ENCODE measurements around the gene GRN. TPM values are rescaled to one million over a fixed set of nuclear protein-coding genes. Genes with fewer than 3 reads are reported as not detected.
"Not testable (repeated sequence)": the region's sequence is repeated elsewhere in the genome, so short reads cannot be mapped to it uniquely, and the experiment has no call there.

The GRN gene
- total RNA-seq, 1 donor from 2014 or later, result 88.7 TPM

GRCh38 chr17:44343510-44344209 lies 1.4 kb upstream of the GRN start:
- no peak for TF ChIP-seq CTCF (IDR thresholded peaks at IDR 0.05; ENCODE audit: partially characterized antibody, unreplicated experiment)
- peaks cover 3% of the 10 kb centered on the region for H3K4me1 Mint-ChIP-seq (ENCODE audit: low read depth, unreplicated experiment)
- peak overlapping the region; percentile 72 for H3K27ac Mint-ChIP-seq (ENCODE audit: unreplicated experiment)
- peaks cover 10% of the 10 kb centered on the region for H3K9me3 Mint-ChIP-seq (ENCODE audit: unreplicated experiment)
- no peak for DNase-seq
- H3K4me3 Mint-ChIP-seq (ENCODE audit: unreplicated experiment), result peak overlapping the region; percentile 98
- no peaks in the 10 kb centered on the region for H3K36me3 Mint-ChIP-seq (ENCODE audit: unreplicated experiment)
- peaks cover 13% of the 10 kb centered on the region for H3K27me3 Mint-ChIP-seq (ENCODE audit: unreplicated experiment)

DNA sequence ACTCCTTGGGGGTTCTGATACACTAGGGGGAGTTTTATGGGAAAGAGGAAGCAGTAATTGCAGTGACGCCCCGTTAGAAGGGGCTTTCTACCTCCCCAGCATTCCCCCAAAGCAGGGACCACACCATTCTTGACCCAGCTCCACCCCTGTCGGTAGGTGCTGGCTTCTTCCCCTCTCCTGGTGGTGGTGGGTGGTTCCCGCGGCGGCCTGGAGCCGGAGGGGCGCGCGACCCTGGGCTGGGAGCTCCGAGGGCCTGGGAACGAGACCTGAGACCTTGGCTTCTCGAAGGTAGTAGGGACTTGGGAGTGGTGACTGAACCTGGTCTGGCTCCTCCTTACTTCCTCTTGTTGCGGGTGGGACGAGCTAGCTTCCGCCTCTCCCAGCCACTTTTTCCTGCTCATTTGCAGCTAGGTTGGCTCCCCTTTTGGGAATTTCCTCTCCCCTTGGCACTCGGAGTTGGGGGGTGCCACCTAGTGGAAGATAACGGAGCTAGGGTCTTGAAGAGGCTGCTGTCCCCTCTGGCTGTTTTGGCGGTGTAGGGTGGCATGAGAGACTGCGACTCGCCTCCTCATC lies 438 bp downstream of the GRN start:
- peak overlapping the region; percentile 48 for H3K27ac Mint-ChIP-seq (ENCODE audit: unreplicated experiment)
- TF ChIP-seq CTCF (IDR thresholded peaks at IDR 0.05; ENCODE audit: partially characterized antibody, unreplicated experiment), result peak; percentile 68
- DNase-seq, result peak; percentile 67
- peaks cover 4% of the 10 kb centered on the region for H3K4me1 Mint-ChIP-seq (ENCODE audit: low read depth, unreplicated experiment)
- peaks cover 13% of the 10 kb centered on the region for H3K27me3 Mint-ChIP-seq (ENCODE audit: unreplicated experiment)
- H3K9me3 Mint-ChIP-seq (ENCODE audit: unreplicated experiment), result peaks cover 7% of the 10 kb centered on the region
- no peaks in the 10 kb centered on the region for H3K36me3 Mint-ChIP-seq (ENCODE audit: unreplicated experiment)
- peak overlapping the region; percentile 98 for H3K4me3 Mint-ChIP-seq (ENCODE audit: unreplicated experiment)

- no peaks in the 10 kb centered on the region for H3K36me3 Mint-ChIP-seq (ENCODE audit: unreplicated experiment)
- peaks cover 13% of the 10 kb centered on the region for H3K27me3 Mint-ChIP-seq (ENCODE audit: unreplicated experiment)
- peaks cover 7% of the 10 kb centered on the region for H3K9me3 Mint-ChIP-seq (ENCODE audit: unreplicated experiment)
- no peak for TF ChIP-seq CTCF (IDR thresholded peaks at IDR 0.05; ENCODE audit: partially characterized antibody, unreplicated experiment)
- no peak for DNase-seq
- H3K27ac Mint-ChIP-seq (ENCODE audit: unreplicated experiment), result no peak overlapping the region
- peaks cover 4% of the 10 kb centered on the region for H3K4me1 Mint-ChIP-seq (ENCODE audit: low read depth, unreplicated experiment)
- peak overlapping the region; percentile 98 for H3K4me3 Mint-ChIP-seq (ENCODE audit: unreplicated experiment)
Measured at GRCh38 chr17:44346064-44346844, 1.2 kb downstream of the GRN start.

- H3K36me3 Mint-ChIP-seq (ENCODE audit: unreplicated experiment); H3K4me3 Mint-ChIP-seq (ENCODE audit: unreplicated experiment); DNase-seq; H3K4me1 Mint-ChIP-seq (ENCODE audit: low read depth, unreplicated experiment); H3K9me3 Mint-ChIP-seq (ENCODE audit: unreplicated experiment); H3K27ac Mint-ChIP-seq (ENCODE audit: unreplicated experiment): not testable (repeated sequence)
- peaks cover 13% of the 10 kb centered on the region for H3K27me3 Mint-ChIP-seq (ENCODE audit: unreplicated experiment)
Measured at GRCh38 chr17:44347206-44348055, 2.3 kb downstream of the GRN start.
